HepG2 (cell line): Measurements from ENCODE around the gene PTBP2. TPM values are rescaled to one million over a fixed set of nuclear protein-coding genes. Genes with fewer than 3 reads are reported as not detected.
A peak's percentile ranks its signal among the peaks of the same experiment; 100 is the strongest.

Experiments
- ASH2L ChIP-seq: fragments of 300-600, 200-600 bp; sonication (generic); IDR thresholded peaks from 2 replicates; pipeline ENCODE4 v1.7.0; 2017; ENCODE audit warnings: low read depth, mild to moderate bottlenecking, moderate library complexity, mixed read lengths, low read length; ENCODE audit not compliant: insufficient read length
- CEBPG ChIP-seq: IDR thresholded peaks from 2 replicates; pipeline ENCODE4 v1.6.1; 2016
- CHD4 ChIP-seq: fragments of 200-600 bp; sonication (generic); IDR thresholded peaks from 2 replicates; pipeline ENCODE4 v1.7.0; 2017; ENCODE audit warnings: mild to moderate bottlenecking, low read length, borderline replicate concordance
- RARA ChIP-seq: IDR thresholded peaks from 2 replicates; pipeline ENCODE4 v1.6.1; 2016; ENCODE audit warnings: missing genetic modification reagents, missing compliant biosample characterization
- RELA ChIP-seq: sonication (generic); formaldehyde crosslinking; IDR thresholded peaks from 2 replicates; pipeline ENCODE4 v1.4.0; 2020; ENCODE audit warnings: missing genetic modification reagents
- SP1 ChIP-seq, 2 experiments: fragments of 450-650 bp in 1 of 2; sonication (generic) in 1 of 2; formaldehyde crosslinking in 1 of 2; IDR thresholded peaks; 2 replicates each; pipeline versions ENCODE4 v1.4.0 to v1.6.1; 2016 to 2020; ENCODE audit warnings: missing genetic modification reagents in 1 of 2
- ZNF180 ChIP-seq: sonication (generic); formaldehyde crosslinking; IDR thresholded peaks from 2 replicates; pipeline ENCODE4 v1.4.0; 2020; ENCODE audit warnings: low read depth, missing genetic modification reagents, borderline replicate concordance
- ZNF615 ChIP-seq: sonication (generic); formaldehyde crosslinking; IDR thresholded peaks from 2 replicates; pipeline ENCODE4 v1.5.0; 2020; ENCODE audit warnings: mild to moderate bottlenecking, missing genetic modification reagents, borderline replicate concordance
- polyA plus RNA-seq, 8 experiments: library from polyadenylated mRNA; depleted of rRNA in 3 of 8; stranded (reverse) in 7 of 8; unstranded in 1 of 8; fragments of >200 nt; fragmentation: Illumina TruSeq in 4 of 8; extraction: Trizol in 4 of 8; gene quantifications; 2 replicates each; pipeline versions ENCODE4 v1.2.1 to v1.2.3, GENCODE V29; 2011 to 2016; ENCODE audit warnings: low read depth in 4 of 8, missing spikeins in 1 of 8, mixed read lengths in 1 of 8; ENCODE audit not compliant: insufficient read depth in 1 of 8
- total RNA-seq, 5 experiments: library from RNA; depleted of rRNA; stranded (reverse); fragments of >200 nt; fragmentation: Illumina TruSeq; extraction: Trizol; gene quantifications; 2 replicates each; pipeline ENCODE4 v1.2.3, GENCODE V29; 2016; ENCODE audit warnings: low read depth in 1 of 5
- TF ChIP-seq, protein P1 (sequence below), 2 experiments: sonication (generic) in 1 of 2; formaldehyde crosslinking in 1 of 2; IDR thresholded peaks; 2 replicates each; pipeline versions ENCODE4 v1.6.1 to v1.9.0; 2014 to 2022; ENCODE audit warnings: antibody characterized with exemption in 1 of 2, borderline replicate concordance in 1 of 2, inconsistent platforms in 1 of 2, low read depth in 1 of 2, missing genetic modification reagents in 1 of 2
- TF ChIP-seq, protein P2 (sequence below): sonication (generic); formaldehyde crosslinking; IDR thresholded peaks from 2 replicates; pipeline ENCODE4 v1.4.0; 2020; ENCODE audit warnings: mild to moderate bottlenecking, missing genetic modification reagents, borderline replicate concordance
- TF ChIP-seq, protein P3 (sequence below): sonication (generic); formaldehyde crosslinking; IDR thresholded peaks from 2 replicates; pipeline ENCODE4 v1.5.1; 2020; ENCODE audit warnings: mild to moderate bottlenecking, missing genetic modification reagents, borderline replicate concordance

The PTBP2 gene
- total and polyA plus RNA-seq, 2 of the 13 experiments (the other 11 are each of a cell fraction or from before 2014, with no cell fraction given), result 10.5 to 14.1 TPM

DNA sequence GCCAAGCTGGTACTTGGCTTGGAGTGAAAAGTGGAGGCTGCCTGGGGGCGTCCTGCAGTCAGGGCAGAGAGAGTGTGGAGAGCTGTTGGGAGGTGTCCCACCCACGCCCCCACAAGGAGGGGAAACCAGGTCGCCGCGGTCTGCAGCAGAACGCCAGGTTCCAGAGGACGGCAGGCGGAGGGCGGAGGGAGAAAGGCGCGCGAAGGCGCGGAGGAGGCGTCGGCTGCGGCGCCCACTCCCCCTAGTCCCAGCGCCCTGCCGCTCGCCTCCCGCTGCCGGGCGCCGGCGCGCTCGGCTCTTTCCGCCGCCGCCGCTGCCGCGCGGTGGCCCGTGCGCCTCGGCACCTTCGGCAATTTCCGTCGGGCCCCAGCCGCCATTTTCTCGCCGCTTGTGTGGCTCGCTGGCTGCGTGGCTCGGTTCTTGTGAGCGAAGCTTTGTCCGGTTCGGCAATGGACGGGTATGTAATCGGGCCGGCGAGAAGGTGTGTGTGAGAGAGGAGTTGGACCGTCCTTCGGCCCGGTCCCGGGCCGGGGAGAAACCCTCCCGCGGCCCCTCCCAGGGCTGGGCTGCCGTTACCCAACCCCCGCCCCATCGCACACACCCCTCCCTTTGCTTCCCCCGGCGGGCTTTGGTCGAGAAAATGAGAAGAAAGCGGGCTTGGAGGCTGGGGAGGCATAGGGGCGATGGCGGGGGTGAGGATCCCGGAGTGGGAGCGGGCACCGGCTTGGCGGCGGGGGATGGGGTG is at the start of gene PTBP2 (continued):
- TF ChIP-seq, protein P1, sequence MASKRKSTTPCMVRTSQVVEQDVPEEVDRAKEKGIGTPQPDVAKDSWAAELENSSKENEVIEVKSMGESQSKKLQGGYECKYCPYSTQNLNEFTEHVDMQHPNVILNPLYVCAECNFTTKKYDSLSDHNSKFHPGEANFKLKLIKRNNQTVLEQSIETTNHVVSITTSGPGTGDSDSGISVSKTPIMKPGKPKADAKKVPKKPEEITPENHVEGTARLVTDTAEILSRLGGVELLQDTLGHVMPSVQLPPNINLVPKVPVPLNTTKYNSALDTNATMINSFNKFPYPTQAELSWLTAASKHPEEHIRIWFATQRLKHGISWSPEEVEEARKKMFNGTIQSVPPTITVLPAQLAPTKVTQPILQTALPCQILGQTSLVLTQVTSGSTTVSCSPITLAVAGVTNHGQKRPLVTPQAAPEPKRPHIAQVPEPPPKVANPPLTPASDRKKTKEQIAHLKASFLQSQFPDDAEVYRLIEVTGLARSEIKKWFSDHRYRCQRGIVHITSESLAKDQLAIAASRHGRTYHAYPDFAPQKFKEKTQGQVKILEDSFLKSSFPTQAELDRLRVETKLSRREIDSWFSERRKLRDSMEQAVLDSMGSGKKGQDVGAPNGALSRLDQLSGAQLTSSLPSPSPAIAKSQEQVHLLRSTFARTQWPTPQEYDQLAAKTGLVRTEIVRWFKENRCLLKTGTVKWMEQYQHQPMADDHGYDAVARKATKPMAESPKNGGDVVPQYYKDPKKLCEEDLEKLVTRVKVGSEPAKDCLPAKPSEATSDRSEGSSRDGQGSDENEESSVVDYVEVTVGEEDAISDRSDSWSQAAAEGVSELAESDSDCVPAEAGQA (IDR thresholded peaks at IDR 0.05; ENCODE audit: low read depth), result peak; percentile 72; the same call in 1 of the 2 replicates
- TF ChIP-seq, protein P1 (CRISPR knock-in tag; IDR thresholded peaks at IDR 0.05; ENCODE audit: borderline replicate concordance), result no peak
- TF ChIP-seq SP1 (IDR thresholded peaks at IDR 0.05), result no peak
- no peak for TF ChIP-seq SP1 (CRISPR knock-in tag; IDR thresholded peaks at IDR 0.05)
- peak; percentile 88 for TF ChIP-seq ASH2L
- no peak for TF ChIP-seq RELA (CRISPR knock-in tag)
- TF ChIP-seq, protein P2, sequence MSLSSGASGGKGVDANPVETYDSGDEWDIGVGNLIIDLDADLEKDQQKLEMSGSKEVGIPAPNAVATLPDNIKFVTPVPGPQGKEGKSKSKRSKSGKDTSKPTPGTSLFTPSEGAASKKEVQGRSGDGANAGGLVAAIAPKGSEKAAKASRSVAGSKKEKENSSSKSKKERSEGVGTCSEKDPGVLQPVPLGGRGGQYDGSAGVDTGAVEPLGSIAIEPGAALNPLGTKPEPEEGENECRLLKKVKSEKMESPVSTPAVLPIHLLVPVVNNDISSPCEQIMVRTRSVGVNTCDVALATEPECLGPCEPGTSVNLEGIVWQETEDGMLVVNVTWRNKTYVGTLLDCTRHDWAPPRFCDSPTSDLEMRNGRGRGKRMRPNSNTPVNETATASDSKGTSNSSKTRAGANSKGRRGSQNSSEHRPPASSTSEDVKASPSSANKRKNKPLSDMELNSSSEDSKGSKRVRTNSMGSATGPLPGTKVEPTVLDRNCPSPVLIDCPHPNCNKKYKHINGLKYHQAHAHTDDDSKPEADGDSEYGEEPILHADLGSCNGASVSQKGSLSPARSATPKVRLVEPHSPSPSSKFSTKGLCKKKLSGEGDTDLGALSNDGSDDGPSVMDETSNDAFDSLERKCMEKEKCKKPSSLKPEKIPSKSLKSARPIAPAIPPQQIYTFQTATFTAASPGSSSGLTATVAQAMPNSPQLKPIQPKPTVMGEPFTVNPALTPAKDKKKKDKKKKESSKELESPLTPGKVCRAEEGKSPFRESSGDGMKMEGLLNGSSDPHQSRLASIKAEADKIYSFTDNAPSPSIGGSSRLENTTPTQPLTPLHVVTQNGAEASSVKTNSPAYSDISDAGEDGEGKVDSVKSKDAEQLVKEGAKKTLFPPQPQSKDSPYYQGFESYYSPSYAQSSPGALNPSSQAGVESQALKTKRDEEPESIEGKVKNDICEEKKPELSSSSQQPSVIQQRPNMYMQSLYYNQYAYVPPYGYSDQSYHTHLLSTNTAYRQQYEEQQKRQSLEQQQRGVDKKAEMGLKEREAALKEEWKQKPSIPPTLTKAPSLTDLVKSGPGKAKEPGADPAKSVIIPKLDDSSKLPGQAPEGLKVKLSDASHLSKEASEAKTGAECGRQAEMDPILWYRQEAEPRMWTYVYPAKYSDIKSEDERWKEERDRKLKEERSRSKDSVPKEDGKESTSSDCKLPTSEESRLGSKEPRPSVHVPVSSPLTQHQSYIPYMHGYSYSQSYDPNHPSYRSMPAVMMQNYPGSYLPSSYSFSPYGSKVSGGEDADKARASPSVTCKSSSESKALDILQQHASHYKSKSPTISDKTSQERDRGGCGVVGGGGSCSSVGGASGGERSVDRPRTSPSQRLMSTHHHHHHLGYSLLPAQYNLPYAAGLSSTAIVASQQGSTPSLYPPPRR, result no peak
- TF ChIP-seq RARA (CRISPR knock-in tag), result no peak
- no peak for TF ChIP-seq CHD4
- no peak for TF ChIP-seq ZNF615 (CRISPR knock-in tag)
- TF ChIP-seq ZNF180 (CRISPR knock-in tag), result no peak
- TF ChIP-seq, protein P3, sequence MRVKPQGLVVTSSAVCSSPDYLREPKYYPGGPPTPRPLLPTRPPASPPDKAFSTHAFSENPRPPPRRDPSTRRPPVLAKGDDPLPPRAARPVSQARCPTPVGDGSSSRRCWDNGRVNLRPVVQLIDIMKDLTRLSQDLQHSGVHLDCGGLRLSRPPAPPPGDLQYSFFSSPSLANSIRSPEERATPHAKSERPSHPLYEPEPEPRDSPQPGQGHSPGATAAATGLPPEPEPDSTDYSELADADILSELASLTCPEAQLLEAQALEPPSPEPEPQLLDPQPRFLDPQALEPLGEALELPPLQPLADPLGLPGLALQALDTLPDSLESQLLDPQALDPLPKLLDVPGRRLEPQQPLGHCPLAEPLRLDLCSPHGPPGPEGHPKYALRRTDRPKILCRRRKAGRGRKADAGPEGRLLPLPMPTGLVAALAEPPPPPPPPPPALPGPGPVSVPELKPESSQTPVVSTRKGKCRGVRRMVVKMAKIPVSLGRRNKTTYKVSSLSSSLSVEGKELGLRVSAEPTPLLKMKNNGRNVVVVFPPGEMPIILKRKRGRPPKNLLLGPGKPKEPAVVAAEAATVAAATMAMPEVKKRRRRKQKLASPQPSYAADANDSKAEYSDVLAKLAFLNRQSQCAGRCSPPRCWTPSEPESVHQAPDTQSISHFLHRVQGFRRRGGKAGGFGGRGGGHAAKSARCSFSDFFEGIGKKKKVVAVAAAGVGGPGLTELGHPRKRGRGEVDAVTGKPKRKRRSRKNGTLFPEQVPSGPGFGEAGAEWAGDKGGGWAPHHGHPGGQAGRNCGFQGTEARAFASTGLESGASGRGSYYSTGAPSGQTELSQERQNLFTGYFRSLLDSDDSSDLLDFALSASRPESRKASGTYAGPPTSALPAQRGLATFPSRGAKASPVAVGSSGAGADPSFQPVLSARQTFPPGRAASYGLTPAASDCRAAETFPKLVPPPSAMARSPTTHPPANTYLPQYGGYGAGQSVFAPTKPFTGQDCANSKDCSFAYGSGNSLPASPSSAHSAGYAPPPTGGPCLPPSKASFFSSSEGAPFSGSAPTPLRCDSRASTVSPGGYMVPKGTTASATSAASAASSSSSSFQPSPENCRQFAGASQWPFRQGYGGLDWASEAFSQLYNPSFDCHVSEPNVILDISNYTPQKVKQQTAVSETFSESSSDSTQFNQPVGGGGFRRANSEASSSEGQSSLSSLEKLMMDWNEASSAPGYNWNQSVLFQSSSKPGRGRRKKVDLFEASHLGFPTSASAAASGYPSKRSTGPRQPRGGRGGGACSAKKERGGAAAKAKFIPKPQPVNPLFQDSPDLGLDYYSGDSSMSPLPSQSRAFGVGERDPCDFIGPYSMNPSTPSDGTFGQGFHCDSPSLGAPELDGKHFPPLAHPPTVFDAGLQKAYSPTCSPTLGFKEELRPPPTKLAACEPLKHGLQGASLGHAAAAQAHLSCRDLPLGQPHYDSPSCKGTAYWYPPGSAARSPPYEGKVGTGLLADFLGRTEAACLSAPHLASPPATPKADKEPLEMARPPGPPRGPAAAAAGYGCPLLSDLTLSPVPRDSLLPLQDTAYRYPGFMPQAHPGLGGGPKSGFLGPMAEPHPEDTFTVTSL (CRISPR knock-in tag), result no peak
- TF ChIP-seq CEBPG (CRISPR knock-in tag), result no peak
